Spleen (tissue), 11 donors: ENCODE data around the gene PLEKHG3. TPM values are rescaled to one million over a fixed set of nuclear protein-coding genes. Genes with fewer than 3 reads are reported as not detected.

Source experiments
- DNase-seq: peaks from one replicate; pipeline ENCODE4 v3.0.0-alpha.2; 2020
- H3K27ac ChIP-seq, 8 donors: fragments of 200-600 bp; sonication (generic) in 7 of 8; 1 replicate in 4 of 8; 2 replicates in 4 of 8; pipeline versions ENCODE4 v1.5.0 to v1.8.0; 2016 to 2021; ENCODE audit warnings: inconsistent platforms in 4 of 8, mild to moderate bottlenecking in 4 of 8, moderate library complexity in 1 of 8
- H3K27me3 ChIP-seq, 7 donors: fragments of 200-600 bp; sonication (generic) in 6 of 7; replicated peaks in 1 of 7; 1 replicate in 4 of 7; 2 replicates in 3 of 7; pipeline versions ENCODE4 v1.5.0 to v1.8.0; 2016 to 2021; ENCODE audit warnings: inconsistent platforms in 3 of 7, mild to moderate bottlenecking in 1 of 7
- H3K36me3 ChIP-seq, 6 donors: fragments of 200-600 bp; sonication (generic) in 5 of 6; 1 replicate in 4 of 6; 2 replicates in 2 of 6; pipeline versions ENCODE4 v1.5.0 to v1.8.0; 2016 to 2021; ENCODE audit warnings: inconsistent platforms in 2 of 6
- H3K4me1 ChIP-seq, 6 donors: fragments of 200-600 bp; sonication (generic) in 5 of 6; 1 replicate in 3 of 6; 2 replicates in 3 of 6; pipeline versions ENCODE4 v1.5.0 to v1.8.0; 2016 to 2021; ENCODE audit warnings: inconsistent platforms in 3 of 6
- H3K4me3 ChIP-seq, 8 donors: fragments of 200-600 bp; sonication (generic) in 7 of 8; 1 replicate in 4 of 8; 2 replicates in 4 of 8; pipeline versions ENCODE4 v1.5.0 to v1.8.0; 2016 to 2021; ENCODE audit warnings: inconsistent platforms in 4 of 8, mild to moderate bottlenecking in 4 of 8, moderate library complexity in 2 of 8
- H3K9me3 ChIP-seq, 8 donors: fragments of 200-600 bp; sonication (generic) in 7 of 8; 1 replicate in 4 of 8; 2 replicates in 4 of 8; pipeline versions ENCODE4 v1.5.0 to v1.8.0; 2016 to 2021; ENCODE audit warnings: inconsistent platforms in 4 of 8
- POLR2A ChIP-seq, 3 donors: fragments of 450-650 bp; IDR thresholded peaks; one replicate each; pipeline ENCODE4 v1.5.1; 2017; ENCODE audit warnings: antibody characterized with exemption in 3 of 3, mild to moderate bottlenecking in 1 of 3
- POLR2AphosphoS5 ChIP-seq, 3 donors: sonication (generic); formaldehyde crosslinking; IDR thresholded peaks; one replicate each; pipeline ENCODE4 v1.5.1; 2017; ENCODE audit warnings: antibody characterized with exemption in 3 of 3
- WGBS, 5 donors: extraction: QIAGEN DNeasy Blood & Tissue Kit in 3 of 5; methylation state at CpG; one replicate each; pipeline versions ENCODE4 v1.1.5 to v1.1.7; 2013 to 2018; 5-methylcytosine and 5-hydroxymethylcytosine counted together
- intact Hi-C: fragments of 100-400 bp; cut with DNase I; formaldehyde crosslinking; loops from one replicate; pipeline ENCODE4 v1.15.0; 2023; ENCODE audit warnings: low total_unique reads
- polyA plus RNA-seq, 3 donors: library from polyadenylated mRNA; stranded (reverse); fragments of 200-250 nt; gene quantifications; one replicate each; pipeline ENCODE4 v1.2.1, GENCODE V29; 2013
- total RNA-seq, 7 donors: library from RNA; depleted of rRNA in 3 of 7; stranded (reverse); fragments of >200 nt in 3 of 7; fragmentation: NEBNext Ultra II Directional in 4 of 7; extraction: Animal tissue kit (Norgen Biotek cat#: 25700) in 4 of 7; gene quantifications; one replicate each; pipeline versions ENCODE4 v1.1.0 to v1.2.1, GENCODE V29; 2016 to 2021
- TF ChIP-seq, protein P1 (sequence below), 11 experiments: fragments of 200-600 bp in 7 of 11; fragments of 450-650 bp in 4 of 11; sonication (generic) in 4 of 11; IDR thresholded peaks in 8 of 11; conservative IDR thresholded peaks in 3 of 11; 1 replicate in 7 of 11; 2 replicates in 4 of 11; pipeline versions ENCODE4 v1.4.0 to v1.8.0; 2016 to 2021; ENCODE audit warnings: antibody characterized with exemption in 11 of 11, inconsistent platforms in 4 of 11, mild to moderate bottlenecking in 1 of 11
- donor health status: healthy with polysubstance abuse.
- donor health status: DM: no; HTN: no; CAD: no; lungs with moderate emphysema.
- donor health status: DM: no; HTN: no; CAD: no.
- donor health status: Bipolar disorder and iron deficiency.
- donor health status: healthy.
- donor health status: DM: no; HTN: no; CAD: no.
- donor health status: DM: yes; HTN: yes; CAD: no.

The PLEKHG3 gene
- total and polyA plus RNA-seq, 10 donors: 4.5 to 77.7 (median 45.4) TPM

- Histone ChIP-seq H3K4me1 (peaks cover 0 to 17% (median 8%) of the 10 kb centered on the region in 6 donors), H3K27ac (no peak overlapping the region), H3K9me3 (no peaks in the 10 kb centered on the region), H3K4me3 (no peak overlapping the region), H3K27me3 (no peaks in the 10 kb centered on the region), H3K36me3 (no peaks in the 10 kb centered on the region)
- peak in 2 of 3 donors; percentile 49 to 60 for TF ChIP-seq POLR2AphosphoS5 (IDR thresholded peaks at IDR 0.05)
- TF ChIP-seq, protein P1, sequence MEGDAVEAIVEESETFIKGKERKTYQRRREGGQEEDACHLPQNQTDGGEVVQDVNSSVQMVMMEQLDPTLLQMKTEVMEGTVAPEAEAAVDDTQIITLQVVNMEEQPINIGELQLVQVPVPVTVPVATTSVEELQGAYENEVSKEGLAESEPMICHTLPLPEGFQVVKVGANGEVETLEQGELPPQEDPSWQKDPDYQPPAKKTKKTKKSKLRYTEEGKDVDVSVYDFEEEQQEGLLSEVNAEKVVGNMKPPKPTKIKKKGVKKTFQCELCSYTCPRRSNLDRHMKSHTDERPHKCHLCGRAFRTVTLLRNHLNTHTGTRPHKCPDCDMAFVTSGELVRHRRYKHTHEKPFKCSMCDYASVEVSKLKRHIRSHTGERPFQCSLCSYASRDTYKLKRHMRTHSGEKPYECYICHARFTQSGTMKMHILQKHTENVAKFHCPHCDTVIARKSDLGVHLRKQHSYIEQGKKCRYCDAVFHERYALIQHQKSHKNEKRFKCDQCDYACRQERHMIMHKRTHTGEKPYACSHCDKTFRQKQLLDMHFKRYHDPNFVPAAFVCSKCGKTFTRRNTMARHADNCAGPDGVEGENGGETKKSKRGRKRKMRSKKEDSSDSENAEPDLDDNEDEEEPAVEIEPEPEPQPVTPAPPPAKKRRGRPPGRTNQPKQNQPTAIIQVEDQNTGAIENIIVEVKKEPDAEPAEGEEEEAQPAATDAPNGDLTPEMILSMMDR (IDR thresholded peaks at IDR 0.05 in 8 of 11, conservative IDR thresholded peaks at IDR 0.05 in 3 of 11): no peak
- intact Hi-C loops: no loop called here
- WGBS, 5 donors: 77 to 89% (median 80%) methylated on average over 20 to 24 of the region's 24 CpGs
- no peak for DNase-seq
Measured at GRCh38 chr14:64786296-64787149, 82.3 kb downstream of the PLEKHG3 start.

GRCh38 chr14:64787619-64788018 lies 83.4 kb downstream of the PLEKHG3 start:
- no peak overlapping the region for H3K4me3 ChIP-seq
- intact Hi-C loops: no loop called here
- H3K27ac ChIP-seq: no peak overlapping the region
- H3K36me3 ChIP-seq: no peaks in the 10 kb centered on the region
- no peaks in the 10 kb centered on the region for H3K27me3 ChIP-seq
- no peak for DNase-seq
- TF ChIP-seq POLR2AphosphoS5 (IDR thresholded peaks at IDR 0.05) (peak in 2 of 3 donors; percentile 68 to 78), POLR2A (IDR thresholded peaks at IDR 0.05) (no peak)
- H3K9me3 ChIP-seq: no peaks in the 10 kb centered on the region
- WGBS, 5 donors: 76 to 84% (median 77%) methylated on average over 6 of the region's 6 CpGs
- H3K4me1 ChIP-seq: peaks cover 0 to 17% (median 8%) of the 10 kb centered on the region in 6 donors

- TF ChIP-seq, protein P1 (IDR thresholded peaks at IDR 0.05 in 8 of 11, conservative IDR thresholded peaks at IDR 0.05 in 3 of 11): no peak
- TF ChIP-seq POLR2AphosphoS5 (IDR thresholded peaks at IDR 0.05) (no peak), POLR2A (IDR thresholded peaks at IDR 0.05) (no peak)
- H3K4me1 ChIP-seq: peaks cover 0 to 17% (median 8%) of the 10 kb centered on the region in 6 donors
- H3K9me3 ChIP-seq: no peaks in the 10 kb centered on the region
- intact Hi-C loops: no loop called here
- 32 to 66% (median 59%) methylated on average over 1 of the region's 1 CpG for WGBS, 5 donors
- no peaks in the 10 kb centered on the region for H3K27me3 ChIP-seq
- H3K36me3 ChIP-seq: no peaks in the 10 kb centered on the region
- no peak for DNase-seq
- H3K27ac ChIP-seq: no peak overlapping the region
- no peak overlapping the region for H3K4me3 ChIP-seq
Measured at GRCh38 chr14:64788706-64789105, 84.5 kb downstream of the PLEKHG3 start.

- H3K4me1 ChIP-seq: peaks cover 0 to 17% (median 8%) of the 10 kb centered on the region in 6 donors
- peak overlapping the region in 1 of 8 donors; percentile 3 for H3K27ac ChIP-seq
- H3K4me3 ChIP-seq: no peak overlapping the region
- H3K27me3 ChIP-seq: no peaks in the 10 kb centered on the region
- TF ChIP-seq POLR2A (IDR thresholded peaks at IDR 0.05) (no peak), POLR2AphosphoS5 (IDR thresholded peaks at IDR 0.05) (no peak)
- TF ChIP-seq, protein P1 (IDR thresholded peaks at IDR 0.05 in 8 of 11, conservative IDR thresholded peaks at IDR 0.05 in 3 of 11): no peak
- no peaks in the 10 kb centered on the region for H3K36me3 ChIP-seq
- intact Hi-C loops: no loop called here
- WGBS, 5 donors: 68 to 75% (median 74%) methylated on average over 5 of the region's 5 CpGs
- no peaks in the 10 kb centered on the region for H3K9me3 ChIP-seq
- DNase-seq: no peak
Measured at GRCh38 chr14:64789696-64790095, 85.5 kb downstream of the PLEKHG3 start.
